ENCODE measurements around the gene SSBP1. TPM values are rescaled to one million over a fixed set of nuclear protein-coding genes. Genes with fewer than 3 reads are reported as not detected.

SSBP1 gene
- total RNA-seq, 5 donors from 2014 or later (not counting 1 experiment from before 2014, with no cell fraction given) = 88.1 to 116 (median 91.1) TPM

DNA sequence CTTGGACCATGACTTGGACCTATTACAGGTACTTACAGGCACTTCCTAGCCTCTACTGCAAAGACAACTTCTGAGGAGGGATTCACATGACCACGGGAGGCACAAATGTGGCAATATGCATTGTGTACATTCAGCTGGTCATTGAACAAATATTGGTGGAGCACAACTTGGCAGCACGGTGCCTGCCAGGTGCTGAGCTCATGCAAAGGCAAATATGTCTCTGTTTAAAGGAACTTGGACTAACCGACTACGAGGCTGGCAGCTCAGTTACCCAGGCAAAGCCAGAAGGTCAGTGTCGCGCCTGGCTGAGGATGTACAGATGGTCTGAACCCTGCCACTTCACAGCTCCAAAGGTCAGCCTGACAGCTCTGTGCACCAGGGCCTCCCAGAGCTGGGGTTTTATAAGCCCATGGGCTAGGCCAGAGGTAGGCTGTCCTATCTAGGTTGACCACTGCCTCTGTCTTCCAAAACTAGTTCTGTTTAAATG is 42.3 kb upstream of the SSBP1 start:
- Mint-ChIP-seq H3K27me3 (no peaks in the 10 kb centered on the region), H3K4me3 (no peak overlapping the region), H3K36me3 (peaks cover 20% of the 10 kb centered on the region), H3K9me3 (no peaks in the 10 kb centered on the region), H3K4me1 (peaks cover 81 to 86% (median 84%) of the 10 kb centered on the region in 3 donors), H3K27ac (no peak overlapping the region)
- no peaks in the 10 kb centered on the region for H3K9me3 ChIP-seq
- H3K27ac ChIP-seq (ENCODE audit: low read length) = no peak overlapping the region
- peaks cover 0 to 2% of the 10 kb centered on the region in 2 donors for H3K36me3 ChIP-seq (ENCODE audit: control insufficient read depth in 2 of 2, extremely low read depth in 1 of 2, insufficient read depth in 1 of 2, low read length in 1 of 2)
- 94% methylated on average over 5 of the region's 6 CpGs for WGBS (ENCODE audit: insufficient coverage)
- POLR2A ChIA-PET = no interaction called here
- DNase-seq (no peak), ATAC-seq (replicated peaks in 1 of 4) (no peak)
- no peaks in the 10 kb centered on the region for H3K27me3 ChIP-seq (replicated peaks in 1 of 2; ENCODE audit: control insufficient read depth in 2 of 2, extremely low read depth in 1 of 2, insufficient read depth in 2 of 2, low read length in 1 of 2)
- CTCF ChIA-PET = interaction anchor here (0.6 to 1.6 kb wide), 4 partner anchors 41 to 1219 kb away, joined by 3 to 4 read pairs (median 3); partner anchors contain the start of gene SSBP1 (in 1 of the 2)
- no peak overlapping the region for H3K4me3 ChIP-seq (ENCODE audit: control insufficient read depth in 1 of 2, extremely low read depth in 1 of 2, low read length in 1 of 2)
- peaks cover 2 to 13% of the 10 kb centered on the region in 2 experiments for H3K4me1 ChIP-seq (ENCODE audit: control insufficient read depth in 1 of 2, extremely low read depth in 1 of 2, insufficient read depth in 2 of 2, low read length in 2 of 2)

DNA sequence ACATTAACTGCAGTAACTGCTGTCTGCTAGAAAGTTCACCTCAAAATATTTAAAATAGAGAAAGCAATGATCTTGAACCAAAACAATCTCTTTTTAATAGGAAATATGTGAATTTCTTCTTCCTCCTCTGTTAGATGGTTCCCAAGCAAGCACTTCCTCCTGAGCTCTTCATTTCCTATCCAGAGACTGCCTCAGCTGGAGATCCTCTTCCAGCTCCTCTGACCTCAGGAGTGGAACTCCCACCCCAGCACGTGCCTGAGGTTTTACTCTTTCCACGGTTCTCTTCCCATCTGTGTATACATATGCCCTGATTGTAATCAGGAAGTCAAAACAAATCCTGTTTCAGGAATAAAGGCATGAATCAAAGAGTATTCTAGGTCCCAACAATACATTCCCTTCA is 41.8 kb upstream of the SSBP1 start:
- Mint-ChIP-seq H3K27me3 (no peaks in the 10 kb centered on the region), H3K4me3 (no peak overlapping the region), H3K4me1 (peaks cover 83 to 89% (median 85%) of the 10 kb centered on the region in 3 donors), H3K36me3 (peaks cover 20% of the 10 kb centered on the region), H3K27ac (no peak overlapping the region), H3K9me3 (no peaks in the 10 kb centered on the region)
- Histone ChIP-seq H3K4me1 (ENCODE audit: control insufficient read depth in 1 of 2, extremely low read depth in 1 of 2, insufficient read depth in 2 of 2, low read length in 2 of 2) (peaks cover 2 to 15% of the 10 kb centered on the region in 2 experiments), H3K36me3 (ENCODE audit: control insufficient read depth in 2 of 2, extremely low read depth in 1 of 2, insufficient read depth in 1 of 2, low read length in 1 of 2) (peaks cover 0 to 2% of the 10 kb centered on the region in 2 donors), H3K4me3 (ENCODE audit: control insufficient read depth in 1 of 2, extremely low read depth in 1 of 2, low read length in 1 of 2) (no peak overlapping the region), H3K27me3 (replicated peaks in 1 of 2; ENCODE audit: control insufficient read depth in 2 of 2, extremely low read depth in 1 of 2, insufficient read depth in 2 of 2, low read length in 1 of 2) (no peaks in the 10 kb centered on the region), H3K9me3 (no peaks in the 10 kb centered on the region), H3K27ac (ENCODE audit: low read length) (no peak overlapping the region)
- CTCF ChIA-PET = interaction anchor here (0.6 to 1.6 kb wide), 4 partner anchors 41 to 1219 kb away, joined by 3 to 4 read pairs (median 3); partner anchors contain the start of gene SSBP1 (in 1 of the 2)
- POLR2A ChIA-PET = no interaction called here
- ATAC-seq (replicated peaks in 1 of 4) = no peak
- no CpG with 5 or more reads among the region's 2 CpGs for WGBS (ENCODE audit: insufficient coverage)
- DNase-seq = no peak

DNA sequence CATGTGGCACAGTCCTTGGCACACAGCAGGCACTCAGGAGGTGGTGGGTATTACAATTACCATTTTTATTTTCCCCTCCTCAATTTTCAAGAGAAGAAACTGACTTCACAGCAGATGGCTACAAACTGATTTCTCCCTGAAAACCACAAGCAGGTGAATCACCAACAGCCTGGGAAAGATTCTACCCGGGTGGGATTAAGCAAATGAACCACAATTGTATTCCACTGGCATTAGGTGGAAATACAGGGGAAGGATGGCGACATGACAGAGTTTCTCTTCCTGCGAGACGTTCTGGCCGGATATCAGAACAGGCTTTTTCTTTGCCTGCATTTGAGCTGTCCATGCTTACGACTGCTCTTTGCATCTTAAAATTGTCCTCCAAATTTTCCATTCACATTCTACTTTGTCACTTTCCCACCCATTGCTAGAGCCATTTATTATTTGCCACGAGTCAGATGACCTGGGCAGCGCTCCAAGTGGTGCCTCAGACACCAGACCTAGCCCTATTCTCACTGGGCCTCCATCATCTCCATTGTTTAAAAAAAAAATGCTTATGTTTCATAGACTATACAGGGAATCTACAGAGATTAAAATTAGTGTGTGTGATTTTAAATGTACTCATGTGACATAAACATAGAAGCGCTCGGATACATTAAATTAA is 40.8 kb upstream of the SSBP1 start:
- H3K4me3 Mint-ChIP-seq = no peak overlapping the region
- ATAC-seq (replicated peaks in 1 of 4) (no peak), DNase-seq (no peak)
- H3K4me1 Mint-ChIP-seq = peaks cover 77 to 84% (median 79%) of the 10 kb centered on the region in 3 donors
- ChIA-PET POLR2A (no interaction called here), CTCF (interaction anchor here in 1 of 2 donors (1.6 kb wide), 1 partner anchor 40 kb away, joined by 3 read pairs; the partner anchor contains the start of gene SSBP1)
- no peak overlapping the region for H3K27ac ChIP-seq (ENCODE audit: low read length)
- H3K27ac Mint-ChIP-seq = no peak overlapping the region
- H3K36me3 Mint-ChIP-seq = peaks cover 14% of the 10 kb centered on the region
- H3K27me3 ChIP-seq (replicated peaks in 1 of 2; ENCODE audit: control insufficient read depth in 2 of 2, extremely low read depth in 1 of 2, insufficient read depth in 2 of 2, low read length in 1 of 2) = no peaks in the 10 kb centered on the region
- peaks cover 2 to 17% of the 10 kb centered on the region in 2 experiments for H3K4me1 ChIP-seq (ENCODE audit: control insufficient read depth in 1 of 2, extremely low read depth in 1 of 2, insufficient read depth in 2 of 2, low read length in 2 of 2)
- H3K36me3 ChIP-seq (ENCODE audit: control insufficient read depth in 2 of 2, extremely low read depth in 1 of 2, insufficient read depth in 1 of 2, low read length in 1 of 2) = peaks cover 0 to 2% of the 10 kb centered on the region in 2 donors
- WGBS (ENCODE audit: insufficient coverage) = 96% methylated on average over 5 of the region's 10 CpGs
- no peak overlapping the region for H3K4me3 ChIP-seq (ENCODE audit: control insufficient read depth in 1 of 2, extremely low read depth in 1 of 2, low read length in 1 of 2)
- no peaks in the 10 kb centered on the region for H3K9me3 Mint-ChIP-seq
- H3K27me3 Mint-ChIP-seq = no peaks in the 10 kb centered on the region
- no peaks in the 10 kb centered on the region for H3K9me3 ChIP-seq

- Mint-ChIP-seq H3K9me3 (no peaks in the 10 kb centered on the region), H3K27me3 (no peaks in the 10 kb centered on the region), H3K36me3 (peaks cover 14% of the 10 kb centered on the region), H3K4me1 (peaks cover 74 to 84% (median 75%) of the 10 kb centered on the region in 3 donors), H3K27ac (peak overlapping the region; percentile 16 to 41), H3K4me3 (peak overlapping the region in 1 of 3 donors; percentile 19)
- H3K4me3 ChIP-seq (ENCODE audit: control insufficient read depth in 1 of 2, extremely low read depth in 1 of 2, low read length in 1 of 2) = no peak overlapping the region
- no peak overlapping the region for H3K27ac ChIP-seq (ENCODE audit: low read length)
- ChIA-PET POLR2A (interaction anchor here in 1 of 2 donors (1.0 kb wide), 1 partner anchor 39 kb away, joined by 3 read pairs; the partner anchor contains the start of gene SSBP1), CTCF (interaction anchor here (0.6 to 1.0 kb wide), 2 partner anchors 10 to 1651 kb away, joined by 3 read pairs; partner anchors contain the start of gene WEE2 (in 1 of the 2))
- ATAC-seq (replicated peaks in 1 of 4) (no peak), DNase-seq (peak in 1 of 35 experiments; percentile 40)
- peaks cover 4 to 20% of the 10 kb centered on the region in 2 experiments for H3K4me1 ChIP-seq (ENCODE audit: control insufficient read depth in 1 of 2, extremely low read depth in 1 of 2, insufficient read depth in 2 of 2, low read length in 2 of 2)
- no peaks in the 10 kb centered on the region for H3K27me3 ChIP-seq (replicated peaks in 1 of 2; ENCODE audit: control insufficient read depth in 2 of 2, extremely low read depth in 1 of 2, insufficient read depth in 2 of 2, low read length in 1 of 2)
- no CpG with 5 or more reads among the region's 1 CpG for WGBS (ENCODE audit: insufficient coverage)
- peaks cover 0 to 2% of the 10 kb centered on the region in 2 donors for H3K36me3 ChIP-seq (ENCODE audit: control insufficient read depth in 2 of 2, extremely low read depth in 1 of 2, insufficient read depth in 1 of 2, low read length in 1 of 2)
- no peaks in the 10 kb centered on the region for H3K9me3 ChIP-seq
These were observed 39.7 kb upstream of the SSBP1 start for GRCh38 chr7:141698247-141699015.

- Histone ChIP-seq H3K27me3 (replicated peaks in 1 of 2; ENCODE audit: control insufficient read depth in 2 of 2, extremely low read depth in 1 of 2, insufficient read depth in 2 of 2, low read length in 1 of 2) (no peaks in the 10 kb centered on the region), H3K4me1 (ENCODE audit: control insufficient read depth in 1 of 2, extremely low read depth in 1 of 2, insufficient read depth in 2 of 2, low read length in 2 of 2) (peaks cover 4 to 20% of the 10 kb centered on the region in 2 experiments), H3K4me3 (ENCODE audit: control insufficient read depth in 1 of 2, extremely low read depth in 1 of 2, low read length in 1 of 2) (no peak overlapping the region), H3K9me3 (no peaks in the 10 kb centered on the region), H3K27ac (ENCODE audit: low read length) (no peak overlapping the region), H3K36me3 (ENCODE audit: control insufficient read depth in 2 of 2, extremely low read depth in 1 of 2, insufficient read depth in 1 of 2, low read length in 1 of 2) (peaks cover 0 to 2% of the 10 kb centered on the region in 2 donors)
- ATAC-seq (replicated peaks in 1 of 4) (no peak), DNase-seq (no peak)
- Mint-ChIP-seq H3K9me3 (no peaks in the 10 kb centered on the region), H3K4me3 (peak overlapping the region; percentile 84 to 94 (median 88)), H3K4me1 (peaks cover 64 to 73% (median 66%) of the 10 kb centered on the region in 3 donors), H3K27ac (peak overlapping the region; percentile 80 to 83), H3K27me3 (no peaks in the 10 kb centered on the region), H3K36me3 (peaks cover 8% of the 10 kb centered on the region)
- POLR2A ChIA-PET = interaction anchor here in 1 of 2 donors (1.0 kb wide), 1 partner anchor 38 kb away, joined by 3 read pairs; the partner anchor contains the start of gene SSBP1
- no CpG with 5 or more reads among the region's 3 CpGs for WGBS (ENCODE audit: insufficient coverage)
- CTCF ChIA-PET = interaction anchor here in 1 of 2 donors (1.1 to 2.1 kb wide), 2 partner anchors 10 to 46 kb away, joined by 3 to 11 read pairs; no protein-coding TSS in a partner anchor
These were observed 38.3 kb upstream of the SSBP1 start for GRCh38 chr7:141699860-141700259.
